NCI-H748 treated with DMSO at 0.1 percent for 48 hours (cell line): ENCODE data around the gene KLF18.
"Not testable (repeated sequence)": the region's sequence is repeated elsewhere in the genome, so short reads cannot be mapped to it uniquely, and the experiment has no call there.

Source experiments
- DNase-seq: peaks from one replicate; lab custom pipeline; 2025; lab: John Stamatoyannopoulos, UW

KLF18 gene

DNA sequence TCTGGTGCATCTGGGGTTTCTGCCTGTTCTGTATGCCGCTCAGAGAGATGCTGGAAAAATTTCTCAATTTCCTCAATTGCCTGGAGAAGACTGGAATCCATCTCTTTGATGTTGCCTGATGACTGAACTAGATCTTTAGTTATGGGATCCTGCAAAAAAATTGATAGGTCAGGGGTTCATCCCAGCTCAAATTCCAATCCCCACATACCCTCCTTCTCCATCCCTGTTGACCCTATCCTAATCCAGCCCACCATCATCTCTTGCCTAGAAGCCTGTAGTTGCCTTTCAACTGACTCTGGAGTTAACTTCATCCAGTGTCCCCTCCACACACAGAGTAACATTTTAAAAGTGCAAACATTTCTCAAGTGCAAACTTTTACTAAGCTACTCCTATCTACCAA lies at the start of gene KLF18:
Gene KLF18 (minus strand): TSS at position 101 of the 400 bp plus-strand sequence. CDS start 0 bp downstream, at position 101.
- DNase-seq: no peak

DNA sequence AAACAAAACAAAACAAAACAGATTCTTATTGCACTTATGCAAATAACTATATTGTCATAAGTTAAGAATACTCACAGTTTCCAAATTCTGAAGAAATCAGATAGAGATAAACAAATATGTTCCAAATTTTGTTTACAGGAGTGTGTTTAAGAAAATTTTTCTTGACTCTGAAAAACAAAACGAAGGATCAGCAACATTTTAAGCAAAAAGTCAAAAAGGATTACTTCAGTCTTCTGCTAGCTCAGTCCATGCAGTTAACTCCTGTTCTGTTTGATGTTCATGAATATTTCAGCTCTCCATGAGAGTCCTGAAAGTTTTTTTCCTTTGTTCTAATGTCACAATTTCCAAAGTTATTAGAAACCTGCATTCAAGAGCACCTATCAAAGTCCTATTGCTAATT lies 33.2 kb upstream of the KLF18 start:
- no peak for DNase-seq

DNA sequence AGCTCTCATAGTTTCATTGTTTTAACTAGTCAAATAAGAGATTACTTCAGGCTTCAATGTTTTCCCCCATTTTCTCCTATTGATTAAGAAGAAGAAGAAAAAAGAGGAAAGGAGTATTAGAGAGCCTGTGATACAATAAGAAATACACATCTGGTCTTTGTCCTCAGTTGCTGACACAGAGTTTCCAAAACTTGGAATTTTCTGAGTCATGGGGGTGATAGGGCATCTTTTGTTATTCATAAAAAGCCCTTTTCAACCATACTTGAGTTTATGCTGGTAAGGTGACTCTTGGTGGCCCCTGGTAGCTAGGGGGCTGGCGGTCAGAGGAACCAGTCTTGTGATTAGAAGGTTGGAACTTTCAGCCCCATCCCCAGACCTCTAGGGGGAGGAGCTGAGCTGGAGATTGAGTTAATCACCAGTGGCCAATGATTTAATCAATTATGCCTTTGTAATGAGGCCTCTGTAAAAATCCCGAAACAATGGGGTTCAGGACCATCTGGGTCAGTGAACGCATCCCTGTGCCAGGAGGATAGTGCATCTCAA lies 28.9 kb upstream of the KLF18 start:
- no peak for DNase-seq

DNA sequence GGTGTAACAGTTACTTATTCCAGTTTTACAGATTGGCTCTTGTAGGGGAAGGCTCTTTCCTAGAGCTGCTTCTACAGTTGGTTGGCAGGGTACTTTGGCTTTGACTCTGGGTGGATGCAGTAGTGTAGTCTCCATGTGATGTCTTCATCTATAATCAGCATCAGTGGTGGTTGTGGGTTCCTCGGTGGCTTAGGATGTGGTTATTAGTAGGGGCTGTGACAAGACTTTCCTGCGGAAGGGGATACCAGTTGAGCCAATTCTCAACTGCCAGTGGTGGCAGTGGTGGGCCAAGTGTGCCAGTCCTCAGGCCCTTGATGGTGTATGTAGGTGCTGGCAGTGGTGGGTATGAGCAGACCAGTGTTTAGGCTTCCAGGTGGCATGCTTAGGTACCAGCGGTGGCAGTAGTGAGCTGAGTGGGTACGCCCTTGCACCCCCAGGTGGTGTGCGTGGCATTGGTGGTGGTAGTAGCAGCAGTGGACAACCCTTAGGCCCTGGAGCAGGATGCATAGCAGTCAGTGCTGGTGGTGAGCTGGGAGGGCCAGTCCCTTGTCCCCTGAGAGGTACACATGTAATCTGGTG lies 27.2 kb upstream of the KLF18 start:
- DNase-seq: no peak

DNA sequence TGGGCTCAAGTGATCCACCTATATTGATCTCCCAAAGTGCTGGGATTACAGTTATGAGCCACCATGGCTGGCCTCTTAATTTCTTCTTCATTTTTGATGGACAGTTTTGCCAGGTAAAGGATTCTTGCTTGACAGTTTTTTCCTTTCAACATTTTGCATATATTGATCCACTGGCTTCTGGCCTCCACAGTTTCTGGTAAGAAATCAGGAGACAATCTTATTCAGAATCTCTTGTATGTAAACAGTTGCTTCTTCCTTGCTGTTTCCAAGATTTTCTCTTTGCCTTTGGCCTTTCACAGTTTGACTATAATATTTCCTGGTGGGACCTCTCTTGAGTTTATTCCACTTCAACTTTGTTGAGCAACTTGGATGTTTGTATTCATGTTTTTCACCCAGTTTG lies 20.1 kb upstream of the KLF18 start:
- no peak for DNase-seq

DNA sequence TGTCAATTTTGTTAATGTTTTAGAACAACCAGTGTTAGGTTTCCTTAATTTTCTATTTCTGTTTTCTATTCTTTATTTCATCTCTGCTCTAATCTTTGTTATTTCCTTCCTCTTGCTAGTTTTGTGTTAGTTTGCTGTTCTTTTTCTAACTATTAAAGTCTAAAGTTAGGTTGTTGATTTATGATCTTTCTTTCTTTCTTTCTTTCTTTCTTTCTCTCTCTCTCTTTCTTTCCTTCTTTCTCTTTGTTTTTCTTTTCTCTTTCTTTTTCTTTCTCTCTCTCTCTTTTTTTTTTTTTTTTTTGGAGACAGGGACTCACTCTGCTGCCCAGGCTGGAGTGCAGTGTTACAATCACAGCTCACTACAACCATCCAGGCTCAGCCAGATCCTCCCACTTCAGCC lies 17.4 kb upstream of the KLF18 start:
- no peak for DNase-seq

DNA sequence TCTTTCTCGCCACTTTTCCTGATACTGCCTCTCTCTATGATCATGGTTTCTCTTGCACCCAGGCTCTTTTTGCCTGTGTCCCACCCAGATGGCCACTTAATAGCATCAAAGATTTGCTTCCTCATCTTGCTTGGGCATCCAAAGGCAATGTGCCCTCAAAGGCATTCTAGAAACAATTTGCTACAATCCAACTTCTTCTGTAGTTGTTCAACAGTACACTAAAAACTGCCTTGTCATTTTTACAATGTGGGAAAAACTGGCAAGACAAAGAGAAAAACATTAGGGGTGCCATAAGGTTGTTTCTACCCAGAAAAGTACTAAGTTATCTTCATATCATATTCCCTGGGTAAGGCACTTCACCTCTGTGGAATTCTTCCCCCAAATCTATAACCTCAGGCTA lies 16.5 kb upstream of the KLF18 start:
- no peak for DNase-seq

DNA sequence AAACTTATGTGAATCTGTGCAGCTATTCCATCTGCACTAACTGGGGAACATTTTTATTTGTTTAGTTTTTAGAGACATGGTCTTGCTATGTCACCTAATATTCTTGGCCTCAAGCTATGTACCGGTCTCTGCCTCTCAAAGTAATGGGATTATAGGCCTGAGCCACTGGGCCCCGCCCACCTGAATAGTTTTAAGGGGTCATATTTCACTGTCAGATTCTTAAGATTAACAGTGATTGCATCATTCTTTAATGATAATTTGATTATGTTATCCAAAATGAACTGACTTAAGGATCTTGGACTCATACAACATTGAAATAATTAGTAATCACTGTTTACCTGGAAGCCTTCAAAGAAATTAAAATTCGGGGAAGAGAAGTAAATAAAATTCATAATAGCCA lies 12.6 kb upstream of the KLF18 start:
- no peak for DNase-seq

DNA sequence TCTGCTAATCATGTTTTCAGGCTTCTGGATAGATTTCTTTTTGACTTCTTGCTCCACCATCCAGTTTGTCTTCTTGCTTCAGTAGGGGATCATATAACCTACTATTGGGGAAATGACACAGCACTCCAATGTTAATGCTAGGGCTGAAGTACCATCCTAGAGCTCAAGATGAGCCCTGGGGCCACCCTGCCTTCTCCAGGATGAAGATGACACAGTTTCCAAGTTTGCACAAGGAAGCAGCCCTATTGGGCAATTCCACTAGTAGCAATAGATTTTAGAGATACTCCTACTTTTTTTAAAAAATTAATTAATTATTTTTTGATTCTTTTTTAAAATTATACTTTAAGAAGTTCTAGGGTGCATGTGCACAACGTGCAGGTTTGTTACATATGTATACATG lies 11.3 kb upstream of the KLF18 start:
- no peak for DNase-seq

DNA sequence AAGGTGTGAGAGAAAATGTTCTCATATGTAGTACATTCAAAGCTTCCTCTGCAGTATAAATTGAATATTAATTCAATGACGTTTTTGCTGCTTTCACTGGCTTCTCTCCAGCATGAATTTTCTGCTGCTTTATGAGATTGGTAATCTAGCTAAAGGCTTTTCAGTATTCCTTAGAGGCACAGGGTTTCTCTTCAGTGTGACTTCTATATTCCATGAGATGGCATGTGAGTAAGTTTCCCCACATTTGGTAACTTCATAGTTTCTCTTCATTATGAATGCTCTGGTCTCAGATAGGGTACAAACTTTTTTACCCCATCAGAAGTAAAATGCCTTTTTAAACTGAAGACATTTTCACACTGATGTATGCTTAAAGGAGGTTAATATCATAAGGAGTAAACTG lies 10.4 kb upstream of the KLF18 start:
- DNase-seq: no peak

DNA sequence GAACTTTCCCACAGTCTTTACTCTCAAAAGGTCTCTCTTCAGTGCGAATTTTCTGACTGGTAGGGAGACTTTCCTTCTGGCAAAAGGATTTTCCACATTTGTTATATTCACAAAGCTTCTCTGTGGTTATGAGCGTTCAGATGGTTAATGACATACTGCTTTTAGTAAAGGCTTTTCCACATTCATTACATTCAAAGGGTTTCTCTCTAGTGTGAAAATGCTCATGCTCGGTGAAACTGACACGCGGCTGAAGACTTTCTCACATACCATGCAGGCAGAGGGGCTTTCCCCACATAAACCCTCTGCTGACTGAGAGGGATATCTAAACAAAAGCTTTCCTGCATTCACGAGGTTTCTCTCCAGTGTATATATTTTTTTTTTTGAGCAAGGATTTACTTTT lies 9.9 kb upstream of the KLF18 start:
- DNase-seq: no peak

DNA sequence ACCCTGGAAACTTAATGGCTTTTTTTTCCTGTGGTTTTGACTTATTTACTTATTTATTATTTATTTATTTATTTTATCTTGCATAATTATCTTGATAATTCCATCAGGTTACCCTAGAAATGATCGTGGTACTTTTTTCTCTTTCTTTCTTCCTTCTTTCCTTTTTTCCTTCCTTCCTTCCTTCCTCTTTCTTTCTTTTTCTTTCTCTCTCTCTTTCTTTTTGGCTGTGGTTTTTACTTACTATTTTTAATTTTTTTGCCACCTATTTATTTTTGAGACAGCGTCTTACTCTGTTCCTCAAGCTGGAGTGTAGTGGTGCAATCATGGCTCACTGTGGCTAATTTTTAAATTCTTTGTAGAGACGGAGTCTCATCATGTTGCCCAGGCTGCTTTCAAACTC lies 6.2 kb upstream of the KLF18 start:
- DNase-seq: no peak

DNA sequence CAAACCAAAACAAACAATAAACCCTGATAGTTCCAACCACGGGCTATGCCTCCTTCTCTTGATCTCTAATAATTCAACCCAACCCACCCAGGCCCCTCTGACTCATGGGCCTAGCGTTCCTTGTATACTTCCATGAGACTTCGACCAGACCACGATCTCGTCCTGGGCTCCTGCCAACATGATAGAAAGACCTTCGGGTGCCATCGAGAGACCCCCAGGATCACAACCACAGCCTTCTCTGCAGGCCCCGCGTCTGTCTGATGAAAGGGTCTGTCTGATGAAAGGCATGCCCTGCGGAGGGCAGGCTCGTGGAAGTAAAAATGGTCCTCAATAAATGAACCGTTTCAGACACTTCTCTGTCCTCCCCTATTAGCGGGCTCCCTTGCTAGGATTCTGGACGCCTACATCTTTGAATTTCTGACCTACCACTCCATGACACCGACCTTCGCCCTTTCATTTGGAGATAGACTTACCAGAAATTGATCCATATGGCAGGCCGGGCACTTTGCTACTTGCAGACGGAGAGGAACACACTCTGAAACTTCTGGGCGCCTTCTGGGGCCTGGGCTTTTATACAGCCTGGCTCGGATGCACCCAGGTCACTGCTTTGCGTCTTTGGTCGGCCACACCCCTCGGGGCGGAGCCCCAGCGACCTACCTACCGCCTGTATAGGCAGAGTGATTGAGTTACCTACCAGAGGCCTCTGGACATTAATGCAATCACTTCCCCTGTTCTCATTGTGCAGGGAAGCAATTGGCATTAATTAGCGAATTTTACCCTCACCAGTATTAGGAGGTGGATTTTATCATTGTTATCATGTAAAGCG lies 5.3 kb upstream of the KLF18 start:
- no peak for DNase-seq

DNA sequence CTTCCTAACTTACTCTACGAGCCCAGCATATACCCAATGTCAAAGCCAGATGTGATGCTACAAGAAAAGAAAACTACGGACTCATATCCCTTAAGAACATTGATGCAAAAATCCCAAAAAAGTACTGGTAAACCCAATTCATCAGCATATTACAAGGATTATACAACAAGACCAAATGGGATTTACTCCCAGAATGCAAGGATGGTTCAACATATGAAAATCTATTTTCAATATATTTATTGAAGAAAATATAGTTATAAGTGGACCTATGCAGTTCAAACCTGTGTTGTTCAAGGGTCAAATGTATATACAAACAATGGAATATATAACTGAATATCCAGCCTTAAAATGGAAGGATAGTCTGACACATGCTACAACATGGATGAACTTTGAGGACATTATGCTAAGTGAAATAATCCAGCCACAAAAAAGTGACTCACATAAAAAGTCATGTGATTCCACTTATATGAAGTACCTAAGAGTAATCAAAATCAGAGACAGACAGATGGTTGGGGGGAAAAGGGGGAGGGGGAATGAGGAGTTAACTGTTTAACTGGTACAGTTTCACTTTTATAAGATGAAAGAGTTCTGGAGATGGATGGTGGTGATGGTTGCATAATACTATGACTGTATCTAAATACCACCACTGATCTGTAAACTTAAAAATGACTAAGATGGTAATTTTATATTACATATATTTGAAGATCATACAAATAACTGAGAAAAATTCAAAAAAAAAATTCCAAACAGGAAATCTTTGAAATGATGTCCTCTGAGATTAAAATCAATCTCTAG lies 3.7 kb upstream of the KLF18 start:
- DNase-seq: no peak

DNA sequence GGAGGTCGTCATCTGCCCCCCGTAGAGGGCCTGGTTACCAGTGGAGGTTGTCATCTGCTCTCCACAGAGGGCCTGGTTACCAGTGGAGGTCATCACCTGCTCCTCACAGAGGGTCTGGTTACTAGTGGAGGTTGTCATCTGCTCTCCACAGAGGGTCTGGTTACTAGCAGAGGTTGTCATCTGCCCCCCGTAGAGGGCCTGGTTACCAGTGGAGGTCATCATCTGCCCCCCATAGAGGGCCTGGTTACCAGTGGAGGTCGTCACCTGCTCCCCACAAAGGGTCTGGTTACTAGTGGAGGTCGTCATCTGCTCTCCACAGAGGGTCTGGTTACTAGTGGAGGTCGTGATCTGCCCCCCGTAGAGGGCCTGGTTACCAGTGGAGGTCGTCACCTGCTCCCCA lies 1.9 kb downstream of the KLF18 start:
- not testable (repeated sequence) for DNase-seq

DNA sequence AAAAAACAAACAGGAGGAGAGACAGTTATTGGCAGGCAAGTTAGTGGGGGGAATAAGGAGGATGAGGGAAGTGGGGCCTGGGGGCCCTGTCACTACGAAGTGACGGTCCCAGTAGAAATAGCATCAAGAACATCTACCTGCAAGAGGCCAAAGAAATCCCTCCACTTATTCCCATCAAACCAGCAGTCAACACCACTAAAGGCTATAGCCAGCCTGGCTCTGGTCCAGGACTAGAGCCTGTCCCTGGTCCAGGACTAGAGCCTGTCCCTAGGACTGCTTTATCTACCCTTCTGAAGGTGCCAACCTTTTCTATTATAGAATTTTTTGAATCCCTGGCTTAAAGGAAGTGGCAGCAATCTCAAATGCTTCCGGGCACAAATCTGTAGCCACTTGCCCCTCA lies 3.2 kb downstream of the KLF18 start:
- DNase-seq: no peak

DNA sequence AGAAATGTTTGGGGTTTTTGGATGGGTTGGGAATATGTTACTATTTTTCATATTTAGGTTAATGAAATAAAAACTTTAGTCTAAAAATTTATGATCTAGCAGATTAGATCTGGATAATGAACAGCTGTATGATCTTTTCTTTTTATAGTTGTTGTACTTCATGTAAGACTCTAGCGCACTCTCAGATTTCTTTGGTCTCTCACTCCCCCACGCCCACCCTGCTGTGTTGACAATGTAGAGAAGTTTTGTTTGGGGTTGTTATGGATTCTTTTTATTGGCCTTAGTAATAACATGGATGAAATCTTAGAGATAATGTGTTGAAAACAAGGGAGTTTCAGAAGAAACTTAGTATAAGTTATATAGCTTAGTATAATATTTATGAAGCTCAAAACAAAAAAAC lies 5.5 kb downstream of the KLF18 start:
- no peak for DNase-seq

DNA sequence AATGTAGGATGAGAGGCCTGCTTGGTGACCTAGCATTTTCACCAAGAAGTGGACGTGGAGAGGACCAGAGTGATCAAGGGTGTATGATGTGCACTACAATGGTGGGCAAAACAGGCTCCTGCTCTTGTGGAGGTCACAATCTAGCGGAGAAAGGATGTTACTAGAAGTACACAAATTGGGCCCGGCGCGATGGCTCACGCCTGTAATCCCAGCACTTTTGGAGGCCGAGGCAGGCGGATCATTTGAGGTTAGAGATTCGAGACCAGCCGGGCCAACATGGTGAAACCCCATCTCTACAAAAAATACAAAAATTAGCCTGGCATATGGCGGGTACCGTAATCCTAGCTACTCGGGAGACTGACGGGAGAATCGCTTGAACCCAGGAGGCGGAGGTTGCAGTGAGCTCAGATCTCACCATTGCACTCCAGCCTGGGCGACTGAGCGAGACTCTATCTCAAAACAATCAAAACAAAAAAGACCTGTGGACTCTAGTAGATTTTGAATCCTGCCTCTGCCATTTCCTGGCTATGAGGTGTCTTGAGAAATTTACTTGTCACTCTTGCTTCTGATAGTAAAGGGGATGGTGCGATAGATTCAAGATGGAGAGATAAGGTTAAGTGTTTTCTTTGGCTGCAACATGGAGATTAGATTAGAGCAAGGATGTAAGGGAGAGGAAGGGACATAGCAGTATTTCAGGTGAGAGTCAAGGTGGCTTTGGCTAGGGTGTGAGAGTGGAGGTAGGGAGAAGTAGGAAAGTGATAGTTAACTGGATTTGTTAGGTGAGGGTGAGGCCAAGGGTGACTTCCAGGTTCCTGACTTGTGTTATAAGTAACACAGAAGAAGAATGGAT lies 7.1 kb downstream of the KLF18 start:
- DNase-seq: no peak

DNA sequence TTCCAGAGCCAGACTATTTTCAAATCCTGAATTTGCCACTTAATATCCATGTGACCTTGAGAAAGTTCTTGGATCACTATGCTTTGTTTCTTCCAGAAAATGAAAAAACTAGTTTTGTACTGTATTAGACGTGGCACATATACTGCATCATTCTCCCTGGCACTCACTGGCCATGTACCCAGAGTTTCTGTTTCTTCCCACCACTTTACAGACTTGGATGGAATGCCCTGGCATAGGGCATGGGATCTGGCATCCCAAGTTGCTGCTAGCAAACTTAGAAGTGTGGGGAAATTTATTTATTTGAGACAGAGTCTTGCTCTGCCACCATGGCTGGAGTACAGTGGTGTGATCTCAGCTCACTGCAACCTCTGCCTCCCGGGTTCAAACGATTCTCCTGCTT lies 10.0 kb downstream of the KLF18 start:
- DNase-seq: no peak

DNA sequence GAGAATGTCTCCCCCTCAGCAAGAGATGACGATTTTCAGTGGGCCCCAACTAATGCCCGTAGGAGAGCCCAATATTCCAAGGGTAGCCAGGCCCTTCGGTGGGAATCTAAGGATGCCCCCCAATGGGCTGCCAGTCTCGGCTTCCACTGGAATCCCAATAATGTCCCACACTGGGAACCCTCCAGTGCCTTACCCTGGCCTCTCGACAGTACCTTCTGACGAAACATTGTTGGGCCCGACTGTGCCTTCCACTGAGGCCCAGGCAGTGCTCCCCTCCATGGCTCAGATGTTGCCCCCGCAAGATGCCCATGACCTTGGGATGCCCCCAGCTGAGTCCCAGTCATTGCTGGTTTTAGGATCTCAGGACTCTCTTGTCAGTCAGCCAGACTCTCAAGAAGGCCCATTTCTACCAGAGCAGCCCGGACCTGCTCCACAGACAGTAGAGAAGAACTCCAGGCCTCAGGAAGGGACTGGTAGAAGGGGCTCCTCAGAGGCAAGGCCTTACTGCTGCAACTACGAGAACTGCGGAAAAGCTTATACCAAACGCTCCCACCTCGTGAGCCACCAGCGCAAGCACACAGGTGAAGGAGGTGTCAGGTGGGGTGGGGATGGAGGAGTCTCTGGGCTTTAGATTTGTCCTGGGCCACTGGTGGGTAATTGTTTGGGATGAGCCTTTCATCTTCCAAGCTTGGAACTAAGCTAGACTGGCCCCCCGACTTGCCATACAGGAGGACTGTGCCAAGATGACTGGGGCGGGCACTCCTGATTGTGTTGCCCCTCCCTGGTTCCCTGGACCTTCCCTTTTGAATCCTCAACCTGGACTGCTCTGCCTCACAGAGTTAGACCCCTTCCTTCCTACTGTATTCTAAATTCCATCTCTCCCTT lies 11.6 kb downstream of the KLF18 start:
- DNase-seq: no peak

DNA sequence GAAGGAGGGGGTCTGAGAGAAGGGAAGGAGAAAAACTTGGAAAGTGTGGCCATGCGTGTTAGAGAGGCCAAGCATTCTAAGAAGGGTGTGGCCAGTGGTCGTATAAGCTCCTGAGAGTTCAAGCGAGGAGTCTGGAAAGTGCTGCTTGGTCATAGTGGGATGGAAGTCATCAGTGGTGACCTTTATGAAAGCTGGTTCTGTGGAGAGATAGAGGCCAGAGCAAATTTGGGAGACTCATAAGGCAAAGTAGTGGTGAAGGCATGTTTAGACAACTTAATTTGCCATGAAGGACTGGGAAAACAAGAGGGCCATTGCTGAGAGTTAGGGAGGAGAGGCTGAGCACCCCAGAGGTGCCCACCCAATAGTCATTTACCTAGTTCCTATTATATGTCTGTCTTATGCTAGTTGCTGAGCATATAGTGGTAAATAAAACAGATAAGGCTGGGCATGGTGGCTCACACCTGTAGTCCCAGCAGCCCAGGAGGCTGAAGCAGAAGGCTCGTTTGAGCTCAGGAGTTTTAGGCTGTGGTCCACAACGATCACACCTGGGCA lies 21.0 kb downstream of the KLF18 start:
- no peak for DNase-seq
